GM18858 (cell line): ENCODE measurements around the gene ZNF709.
"Not testable (repeated sequence)": the region's sequence is repeated elsewhere in the genome, so short reads cannot be mapped to it uniquely, and the experiment has no call there.

Experiments
- ATAC-seq: cut with Tn5 transposase; IDR thresholded peaks from one replicate; pipeline ENCODE4 v1.9.1; 2021; ENCODE audit not compliant: unreplicated experiment

Gene ZNF709

GRCh38 chr19:12453495-12453894, 31.1 kb downstream of the ZNF709 start:
- no peak for ATAC-seq

- ATAC-seq = no peak
These were observed 33.8 kb downstream of the ZNF709 start for GRCh38 chr19:12450844-12451243.

- ATAC-seq = no peak
These were observed 35.8 kb downstream of the ZNF709 start for GRCh38 chr19:12448808-12449207.

DNA sequence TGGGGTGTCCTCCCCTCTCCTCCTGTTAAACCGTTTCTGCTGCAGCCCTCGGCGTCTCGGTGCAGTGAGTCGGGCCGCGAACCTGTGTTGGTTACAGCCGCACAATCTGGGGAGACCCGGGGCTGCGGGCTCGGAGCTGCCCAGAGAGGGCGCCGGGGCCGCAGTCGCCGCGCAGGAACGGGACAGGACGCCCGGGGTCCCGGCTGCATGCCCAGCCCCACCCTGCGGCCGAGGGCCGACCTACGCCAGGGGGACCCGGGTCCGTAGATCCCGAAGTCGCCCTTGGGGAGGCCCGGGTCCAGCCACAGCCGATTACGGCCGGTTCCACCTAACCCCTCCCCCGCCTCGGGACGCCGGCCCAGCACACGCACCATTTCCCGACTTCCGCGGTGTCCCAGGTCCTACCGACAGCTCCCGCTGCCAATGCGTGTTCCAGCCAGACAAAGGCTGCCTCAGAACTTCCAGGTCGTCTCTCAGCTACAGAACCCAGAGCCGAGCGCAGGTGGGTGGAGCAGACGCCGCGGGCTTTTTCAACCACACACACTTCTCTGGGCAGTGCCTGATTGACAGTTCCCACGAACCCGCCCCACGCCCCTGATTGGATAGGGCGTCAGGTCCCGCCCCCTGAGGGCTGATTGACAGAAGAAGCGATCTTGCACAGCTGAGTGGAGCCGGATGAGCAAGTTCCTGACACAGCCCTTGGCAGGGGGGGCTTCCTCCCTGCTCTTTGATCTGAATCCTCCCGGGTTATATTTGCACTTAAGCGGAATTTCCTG, 43.9 kb downstream of the ZNF709 start, which contains the start of gene ZNF443:
TSS of gene ZNF443 (minus strand) at position 481 of the 776 bp plus-strand sequence. CDS start at position 374, 107 bp downstream.
- peak; percentile 86 for ATAC-seq

GRCh38 chr19:12439686-12440540, 44.7 kb downstream of the ZNF709 start:
- not testable (repeated sequence) for ATAC-seq

DNA sequence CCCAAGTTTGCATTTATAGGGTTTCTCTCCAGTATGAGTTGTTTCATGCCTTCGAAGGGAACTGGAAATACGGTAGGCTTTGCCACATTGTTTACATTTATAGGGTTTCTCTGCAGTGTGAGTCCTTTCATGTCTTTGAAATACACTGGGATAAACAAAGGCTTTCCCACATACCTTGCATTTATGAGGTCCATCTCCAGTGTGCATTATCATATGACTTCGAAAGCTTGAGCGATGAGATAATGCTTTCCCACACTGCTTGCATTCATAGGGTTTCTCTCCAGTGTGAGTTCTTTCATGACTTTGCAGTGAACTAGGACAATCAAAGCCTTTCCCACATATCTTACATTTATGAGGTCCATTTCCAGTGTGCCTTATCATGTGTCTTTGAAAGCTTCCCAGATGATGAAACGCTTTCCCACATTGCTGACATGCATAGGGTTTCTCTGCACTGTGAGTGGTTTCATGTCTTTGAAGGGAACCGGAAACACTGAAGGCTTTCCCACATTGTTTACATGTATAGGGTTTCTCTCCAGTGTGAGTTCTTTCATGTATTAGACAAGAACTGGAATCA, 53.8 kb downstream of the ZNF709 start:
- ATAC-seq = not testable (repeated sequence)

DNA sequence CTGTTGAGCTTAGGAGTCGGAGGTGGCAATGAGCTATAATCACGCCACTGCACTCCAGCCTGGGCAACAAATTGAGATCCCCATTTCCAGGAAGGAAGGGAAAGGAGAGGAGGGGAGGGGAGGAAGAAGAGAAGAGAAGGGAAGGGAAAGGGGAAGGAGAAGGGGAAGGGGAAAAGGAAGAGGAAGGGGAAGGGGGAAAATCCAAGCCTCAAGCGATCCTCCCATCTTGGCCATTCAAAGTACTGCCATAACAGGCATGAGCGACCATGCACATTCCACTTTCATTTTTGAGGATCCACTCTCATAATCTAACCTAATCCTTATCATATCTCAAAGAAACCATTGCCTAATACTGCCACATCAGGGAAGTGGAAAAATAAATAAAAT, 58.7 kb downstream of the ZNF709 start:
- ATAC-seq = no peak

GRCh38 chr19:12425236-12425887, 59.3 kb downstream of the ZNF709 start:
- no peak for ATAC-seq

DNA sequence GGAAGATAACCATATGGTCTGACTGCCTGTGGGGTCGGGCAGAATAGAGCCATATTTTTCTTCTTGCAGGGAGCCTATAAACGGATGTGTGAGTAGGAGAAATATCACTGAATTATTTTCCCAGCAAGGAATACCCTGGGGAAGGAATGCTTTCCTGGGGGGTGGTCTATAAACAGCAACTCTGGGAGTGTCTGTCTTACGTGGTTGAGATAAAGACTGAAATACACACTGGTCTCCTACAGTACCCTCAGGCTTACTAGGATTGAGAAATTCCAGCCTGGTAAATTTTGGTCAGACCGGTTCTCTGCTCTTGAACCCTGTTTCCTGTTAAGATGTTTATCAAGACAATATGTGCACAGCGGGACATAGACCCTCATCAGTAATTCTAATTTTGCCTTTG, 67.3 kb downstream of the ZNF709 start:
- ATAC-seq = not testable (repeated sequence)

GRCh38 chr19:12411893-12412292, 72.7 kb downstream of the ZNF709 start:
- no peak for ATAC-seq
